HG03520 (cell line): ENCODE data around the gene VTI1A.

Source experiments
- ATAC-seq: cut with Tn5 transposase; IDR thresholded peaks from one replicate; pipeline ENCODE4 v1.9.1; 2021; ENCODE audit warnings: mild to moderate bottlenecking, moderate library complexity; ENCODE audit not compliant: unreplicated experiment

VTI1A gene

DNA sequence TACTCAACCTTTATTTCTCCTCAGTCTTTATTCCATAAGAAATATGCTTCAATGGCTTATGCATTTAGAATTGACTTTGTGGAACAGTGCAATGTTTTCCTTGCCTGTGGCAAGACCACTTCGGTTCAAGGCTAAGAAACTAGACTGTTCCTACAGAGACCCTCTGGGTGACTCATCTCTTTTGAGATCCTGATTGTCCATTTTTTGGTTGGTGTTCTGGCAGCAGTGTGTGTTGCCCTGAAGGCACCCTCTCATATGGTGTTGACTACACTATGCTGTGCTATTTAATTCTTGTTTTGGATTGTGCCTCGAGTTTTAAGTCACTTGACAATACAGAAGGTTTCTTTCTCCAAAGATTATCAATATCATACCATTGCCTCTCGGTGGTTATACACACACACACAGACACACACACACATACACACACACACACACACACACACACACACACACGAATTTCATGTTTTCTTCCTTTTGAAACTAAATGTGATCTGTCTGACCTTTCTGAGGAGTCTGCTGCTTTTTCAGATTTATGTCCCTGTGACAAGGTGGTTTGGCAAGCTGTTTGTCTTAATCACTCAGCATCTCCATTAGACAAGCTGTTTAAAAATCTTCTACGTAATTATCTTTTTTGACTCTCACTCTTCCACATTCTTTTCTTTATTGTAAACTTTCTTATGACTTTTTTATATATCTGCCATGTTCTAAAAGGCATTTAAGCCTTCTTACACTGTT lies 187.2 kb downstream of the VTI1A start:
- no peak for ATAC-seq

DNA sequence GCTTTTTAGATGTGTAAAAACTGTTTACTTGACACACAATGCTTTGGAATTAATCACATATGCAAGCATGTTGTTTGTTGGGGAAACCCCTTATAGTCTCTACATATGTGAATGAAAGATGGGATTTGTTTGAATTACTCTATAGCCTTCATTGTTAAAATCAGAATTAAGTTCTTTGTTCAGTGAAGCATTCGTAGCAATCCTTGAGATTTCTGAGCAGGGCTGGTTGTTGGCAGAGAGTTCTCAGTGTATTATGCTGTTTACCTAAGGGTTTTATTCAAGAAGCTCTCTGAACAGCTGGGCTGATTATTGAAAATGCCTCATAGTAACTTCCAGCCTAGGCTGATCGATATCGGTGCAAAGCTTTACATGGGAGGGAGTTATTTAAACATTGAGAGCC lies 190.9 kb downstream of the VTI1A start:
- no peak for ATAC-seq

DNA sequence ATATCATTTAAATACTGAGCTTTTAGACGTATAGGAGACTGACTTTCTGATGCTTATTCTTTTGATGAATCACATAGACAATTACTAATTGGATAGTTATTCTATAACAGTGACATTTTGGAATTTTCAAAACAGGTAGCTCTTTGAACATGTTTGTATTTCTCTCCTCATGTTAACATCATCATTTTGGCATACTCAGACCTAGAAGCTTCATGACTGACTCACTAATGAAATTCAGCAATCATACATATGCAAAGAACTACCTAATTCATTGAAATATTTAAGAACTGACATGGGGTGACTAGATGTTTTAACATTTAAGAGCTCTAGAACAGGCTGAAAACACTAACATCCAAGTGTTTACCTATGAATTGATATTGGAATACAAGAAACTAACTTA lies 192.3 kb downstream of the VTI1A start:
- ATAC-seq, result no peak

DNA sequence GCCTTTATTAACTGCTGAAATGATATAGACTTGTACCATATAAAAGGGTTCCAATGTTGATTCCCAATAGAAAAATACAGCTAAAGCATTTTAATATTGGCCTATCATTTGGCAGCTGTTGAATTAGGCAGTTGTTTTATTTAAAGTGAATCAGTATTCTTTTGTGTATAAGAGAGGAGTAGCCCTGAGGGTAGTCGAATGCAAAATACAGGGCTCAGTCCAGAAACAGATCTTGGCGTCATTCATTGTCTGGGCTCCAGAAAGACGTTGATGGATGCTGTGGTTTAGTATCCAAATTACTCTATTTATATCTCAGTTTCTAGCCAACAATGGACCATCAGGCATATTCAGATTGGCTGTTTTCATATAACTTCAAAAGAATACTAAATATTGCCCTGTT lies 193.6 kb downstream of the VTI1A start:
- no peak for ATAC-seq

DNA sequence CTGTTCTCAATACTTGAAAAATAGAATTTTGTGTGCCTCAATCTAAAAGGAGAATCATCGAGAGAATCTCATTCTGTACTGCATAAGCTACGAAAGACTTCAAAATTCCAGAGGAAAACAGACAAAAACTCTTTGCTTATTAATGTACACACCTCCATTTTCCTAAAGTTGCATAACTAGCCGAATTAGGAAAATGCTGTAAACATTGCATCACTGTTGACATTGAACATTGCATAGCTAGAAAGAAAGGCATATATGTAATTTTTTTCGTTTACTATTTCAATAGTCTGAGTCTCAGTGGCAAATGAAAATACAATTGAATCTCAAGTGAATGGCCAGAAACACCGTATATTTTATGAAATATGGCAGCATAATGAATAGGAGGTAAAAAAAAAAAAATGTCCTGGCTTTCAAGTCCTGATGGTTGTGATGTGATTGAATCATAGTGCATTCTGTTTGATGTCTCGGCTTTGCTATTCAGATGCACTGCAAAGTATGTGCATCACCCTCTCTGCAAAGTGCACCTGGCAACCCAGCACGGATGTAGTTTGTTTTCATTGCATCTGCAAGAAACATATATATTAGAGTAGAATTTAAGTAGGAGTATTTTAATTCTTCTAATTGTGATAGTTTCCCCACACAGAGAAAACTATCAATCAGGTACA lies 196.7 kb downstream of the VTI1A start:
- ATAC-seq, result no peak

DNA sequence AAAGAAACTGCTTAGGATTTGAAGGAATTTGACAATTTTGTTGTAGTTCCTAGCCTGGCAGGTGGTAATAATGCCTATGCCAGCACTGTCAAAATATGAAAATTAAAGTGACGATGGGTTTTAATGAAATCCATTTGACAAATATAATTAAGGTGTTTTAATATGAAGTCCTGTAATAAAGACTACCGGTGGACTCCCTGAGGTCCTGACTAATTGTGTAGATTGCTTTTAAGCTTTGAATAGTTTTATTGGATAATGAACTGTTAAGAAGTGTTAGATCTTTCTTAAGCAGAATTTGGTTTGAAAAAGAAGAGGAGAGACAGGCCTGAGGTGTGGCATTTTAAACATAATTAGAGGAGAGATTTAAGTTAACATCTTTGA lies 197.2 kb downstream of the VTI1A start:
- ATAC-seq, result no peak

DNA sequence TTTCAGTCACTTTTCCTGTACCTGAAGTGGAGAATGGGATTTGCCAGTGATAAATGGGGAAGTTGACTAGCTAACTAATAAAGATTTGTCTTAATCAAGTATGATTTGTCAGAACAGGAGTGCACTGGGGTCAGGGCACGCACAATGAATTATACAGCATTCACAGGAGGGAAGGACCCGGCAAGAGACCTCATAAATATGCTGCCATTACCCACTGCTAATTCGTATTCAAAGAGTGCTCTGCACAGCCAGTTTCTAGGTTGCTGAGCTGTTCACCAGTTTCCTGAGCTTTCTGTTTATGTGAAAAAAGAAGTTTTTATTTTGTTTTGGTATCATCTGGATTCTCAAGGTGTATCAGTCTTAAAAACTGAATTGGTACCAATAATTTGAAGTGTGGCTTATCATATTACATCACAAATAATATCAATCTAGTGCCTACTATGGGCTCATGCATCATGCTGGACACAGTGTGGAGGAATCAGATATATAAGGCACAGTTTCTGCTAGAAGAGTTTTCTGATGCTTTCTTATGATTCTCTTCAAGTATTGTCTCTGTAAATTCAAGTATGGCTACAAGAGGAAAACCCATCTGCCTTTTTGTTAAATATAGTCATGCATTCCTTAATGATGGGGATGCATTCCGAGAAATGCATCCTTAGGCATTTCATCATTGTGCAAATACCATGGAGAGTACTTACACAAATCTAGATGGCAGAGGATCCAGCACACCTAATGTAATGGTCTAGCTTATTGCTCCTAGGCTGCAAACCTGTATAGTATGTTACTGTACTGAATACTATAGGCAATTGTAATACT lies 202.2 kb downstream of the VTI1A start:
- no peak for ATAC-seq

DNA sequence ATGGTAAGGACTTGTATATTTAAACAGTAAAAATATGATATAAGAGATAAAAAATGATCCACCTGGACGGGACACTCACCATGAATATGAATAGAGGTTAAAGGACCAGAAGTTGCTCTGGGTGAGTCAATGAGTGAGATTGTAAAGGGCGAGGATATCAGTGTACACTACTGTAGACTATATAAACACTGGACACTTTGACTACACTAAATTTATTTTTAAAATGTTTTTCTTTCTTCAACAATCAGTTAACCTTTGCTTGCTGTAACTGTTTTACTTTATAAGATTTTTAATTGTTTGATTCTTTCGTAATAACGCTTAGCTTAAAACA lies 202.8 kb downstream of the VTI1A start:
- ATAC-seq, result no peak

DNA sequence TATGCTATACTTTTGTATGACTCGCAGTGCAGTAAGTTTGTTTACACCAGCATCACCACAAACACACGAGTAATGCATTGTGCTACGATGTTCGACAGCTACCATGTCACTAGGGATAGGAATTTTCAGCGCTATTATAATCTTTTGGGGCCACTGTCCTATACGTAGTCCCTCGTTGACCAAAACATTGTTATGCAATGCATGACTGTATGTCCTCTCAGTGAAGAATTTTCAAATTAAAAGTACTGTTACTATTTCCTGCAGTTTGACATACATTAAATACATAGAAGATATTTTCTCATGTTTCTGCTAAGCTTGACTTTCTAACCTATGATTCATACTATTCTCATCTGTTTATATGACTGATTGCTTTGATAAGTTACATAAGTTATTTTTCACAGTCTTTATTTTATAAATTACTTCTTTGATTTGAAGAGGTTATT lies 203.6 kb downstream of the VTI1A start:
- ATAC-seq, result no peak

DNA sequence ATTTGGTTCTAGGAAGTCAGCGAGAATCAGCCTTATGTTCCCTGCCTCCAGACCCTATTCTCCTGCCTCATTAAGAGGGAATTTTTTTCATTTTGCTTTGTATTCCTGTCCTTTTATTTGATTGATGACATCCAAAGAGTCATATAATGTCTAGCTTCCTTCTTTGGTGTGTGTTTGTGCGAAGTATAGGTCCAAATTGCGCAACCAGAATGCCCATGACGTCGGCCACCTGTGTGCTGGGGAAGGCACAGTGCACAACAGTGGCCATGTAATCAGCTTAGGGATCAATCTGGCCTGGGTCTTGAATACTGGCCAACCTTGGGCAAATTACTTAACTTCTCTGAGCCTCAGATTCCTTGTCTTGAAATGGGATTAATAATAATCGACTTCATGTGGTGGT lies 206.2 kb downstream of the VTI1A start:
- ATAC-seq, result no peak

DNA sequence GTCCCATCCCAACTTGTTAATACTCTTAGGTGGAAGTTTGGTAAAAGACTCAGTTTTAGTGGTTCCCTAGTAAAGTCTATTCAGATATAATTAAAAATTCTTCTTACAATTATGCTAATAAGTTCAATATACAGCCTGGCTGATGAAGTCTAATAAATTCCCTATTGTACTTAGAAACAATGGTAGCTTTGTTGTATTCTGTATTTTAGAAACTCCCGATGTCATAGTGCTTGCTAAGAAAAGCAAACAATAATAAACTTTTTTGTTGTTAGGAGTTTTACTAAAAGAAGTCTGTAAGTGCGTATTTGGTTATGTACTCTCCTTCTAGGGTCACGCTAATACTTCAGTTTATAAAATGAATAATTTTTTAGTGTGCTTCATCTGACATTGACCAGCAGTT lies 206.8 kb downstream of the VTI1A start:
- no peak for ATAC-seq

DNA sequence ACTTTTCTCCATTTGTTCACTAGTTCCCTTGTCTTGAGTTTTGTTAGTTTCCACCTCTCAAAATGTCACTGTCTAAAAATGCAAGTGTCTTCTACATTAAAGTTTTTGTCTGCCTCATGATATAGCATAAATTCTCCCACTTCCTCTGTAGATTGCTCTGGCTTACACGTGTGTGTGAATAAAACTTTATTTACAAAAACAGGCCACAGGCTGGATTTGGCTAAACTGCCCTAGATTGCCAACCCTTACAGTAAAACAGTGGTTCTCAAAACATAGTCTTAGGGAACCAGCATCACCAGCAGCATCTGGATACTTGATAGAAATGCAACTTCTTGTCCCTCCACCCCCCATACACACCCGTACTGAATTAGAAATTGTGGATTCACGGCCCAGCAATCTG lies 207.8 kb downstream of the VTI1A start:
- no peak for ATAC-seq

DNA sequence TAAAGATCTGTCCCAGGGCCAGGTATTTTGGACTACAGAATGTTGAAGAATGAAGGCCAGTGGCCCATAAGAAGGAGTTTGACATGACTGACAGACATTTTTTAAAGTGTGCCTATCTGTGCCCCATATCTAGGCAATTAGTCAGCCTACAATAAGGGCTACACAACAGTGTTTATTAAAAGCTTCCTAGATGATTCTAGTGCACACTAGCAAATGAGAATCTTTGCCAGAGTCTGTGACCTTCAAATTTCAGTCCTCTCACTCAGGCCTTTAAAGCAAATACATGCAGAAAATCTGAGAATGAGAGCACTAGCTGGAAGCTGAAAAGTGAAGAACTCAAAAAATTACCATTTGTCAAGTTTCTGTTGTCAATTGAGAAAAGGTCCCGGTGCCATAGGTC lies 208.7 kb downstream of the VTI1A start:
- no peak for ATAC-seq

DNA sequence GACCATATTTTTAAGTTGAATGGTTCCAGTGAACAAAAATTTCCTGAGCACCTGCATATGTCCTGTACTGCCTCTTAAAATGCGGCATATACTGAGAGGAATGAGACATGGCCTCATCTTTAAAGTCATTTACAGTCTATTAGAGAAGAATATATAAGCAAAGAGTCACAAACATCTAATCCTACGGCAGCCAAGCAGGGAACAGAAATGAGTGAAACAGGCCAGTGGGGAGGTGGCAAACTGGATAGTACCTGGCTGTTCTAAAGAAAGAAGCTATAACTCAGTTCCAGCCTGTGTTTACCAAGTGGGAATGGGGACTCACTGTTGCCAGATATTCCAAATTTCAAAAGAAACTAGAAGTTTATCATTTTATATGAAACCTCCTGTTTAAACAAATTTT lies 211.4 kb downstream of the VTI1A start:
- ATAC-seq, result no peak

DNA sequence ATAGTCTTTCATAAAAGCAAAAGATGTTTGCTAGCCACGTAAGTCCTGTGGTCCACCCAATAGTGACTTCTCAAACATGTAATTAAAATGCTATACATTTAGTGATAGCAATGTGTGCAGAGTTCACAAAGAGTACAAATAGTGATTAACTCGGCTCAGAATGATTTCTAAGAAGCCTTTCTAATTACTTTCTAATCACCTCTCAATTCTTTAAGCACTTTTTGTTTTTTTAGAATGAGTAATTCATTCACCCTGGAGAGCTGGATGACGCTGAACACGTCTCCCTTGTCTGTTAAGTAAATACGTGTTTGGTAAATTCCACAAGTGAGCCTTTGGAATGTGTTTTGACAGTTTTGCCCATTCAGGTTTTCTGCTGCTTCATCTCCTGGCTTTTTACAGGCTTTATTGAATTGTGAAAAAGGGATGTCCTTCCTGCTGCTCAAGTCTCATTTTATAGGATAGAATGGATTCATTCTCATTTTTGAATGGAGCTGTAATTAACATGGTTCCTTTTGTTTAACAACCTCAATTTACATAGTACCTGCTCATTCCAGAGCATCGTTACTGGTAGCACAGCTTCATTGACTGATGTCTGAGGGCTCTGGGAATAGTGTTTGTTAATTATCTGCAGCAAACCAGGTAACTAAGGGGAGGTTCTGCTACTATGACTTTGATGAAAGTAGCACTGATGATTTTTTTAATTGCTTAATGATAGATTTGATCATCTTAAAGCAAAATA lies 212.1 kb downstream of the VTI1A start:
- ATAC-seq, result no peak

DNA sequence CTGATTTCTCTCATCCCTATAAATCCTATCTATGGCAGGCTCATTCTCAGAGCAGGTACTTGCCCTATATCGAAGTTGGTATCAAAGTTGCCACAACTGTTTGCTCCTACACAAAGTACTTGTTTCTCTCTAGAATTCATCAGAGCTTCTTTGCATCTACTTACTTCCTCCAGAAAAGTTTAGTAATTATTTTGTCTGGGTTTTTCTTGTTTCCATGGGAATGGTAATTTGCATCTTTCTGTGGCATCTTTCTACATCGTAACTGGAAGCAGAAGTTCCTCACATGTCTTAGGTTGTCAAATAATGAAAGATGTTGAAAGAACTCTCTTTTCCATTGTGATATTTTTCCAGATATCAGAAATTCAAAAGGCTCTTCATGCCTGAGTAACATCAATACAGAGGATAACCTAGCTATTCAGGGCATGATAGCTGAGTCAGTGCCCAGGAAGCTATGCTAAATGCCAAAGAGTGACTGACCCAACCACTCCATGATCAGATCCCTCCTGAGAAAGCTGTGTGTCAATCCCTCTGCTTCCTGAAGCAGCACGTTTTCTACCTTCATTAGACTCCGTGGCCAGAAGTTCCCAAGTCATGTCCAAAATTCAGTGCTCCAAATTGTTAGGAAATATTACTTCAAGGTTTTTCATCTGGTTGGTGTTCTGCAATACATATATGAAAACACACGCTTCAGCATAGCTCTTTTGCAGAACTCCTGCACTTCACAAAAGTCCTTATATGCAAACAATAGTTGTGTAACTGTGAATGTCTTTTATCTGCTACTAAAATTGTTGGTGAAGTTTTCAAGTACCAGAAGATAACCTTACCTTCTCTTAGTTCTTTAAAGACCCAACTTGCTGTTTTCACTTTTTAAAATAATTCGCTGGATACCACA lies 216.5 kb downstream of the VTI1A start:
- ATAC-seq, result no peak

DNA sequence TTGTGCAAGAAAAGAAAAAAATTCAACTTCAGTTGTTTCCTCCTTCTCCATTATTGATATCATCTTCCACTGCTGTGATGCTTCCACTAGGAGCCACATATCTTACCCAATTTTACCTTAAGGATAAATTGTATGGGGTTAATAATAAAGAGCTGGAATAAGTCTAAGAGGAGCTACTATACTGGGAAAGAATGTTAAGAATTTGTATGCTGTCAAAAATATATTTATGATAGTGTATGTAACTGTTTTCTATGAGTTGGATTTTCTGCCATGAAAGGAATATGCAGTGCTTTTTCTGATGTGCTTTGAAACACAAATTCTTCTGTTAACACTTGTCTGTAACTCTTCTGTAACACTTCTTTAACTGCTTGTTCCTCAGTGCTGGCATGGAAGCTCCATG lies 219.1 kb downstream of the VTI1A start:
- ATAC-seq, result no peak

DNA sequence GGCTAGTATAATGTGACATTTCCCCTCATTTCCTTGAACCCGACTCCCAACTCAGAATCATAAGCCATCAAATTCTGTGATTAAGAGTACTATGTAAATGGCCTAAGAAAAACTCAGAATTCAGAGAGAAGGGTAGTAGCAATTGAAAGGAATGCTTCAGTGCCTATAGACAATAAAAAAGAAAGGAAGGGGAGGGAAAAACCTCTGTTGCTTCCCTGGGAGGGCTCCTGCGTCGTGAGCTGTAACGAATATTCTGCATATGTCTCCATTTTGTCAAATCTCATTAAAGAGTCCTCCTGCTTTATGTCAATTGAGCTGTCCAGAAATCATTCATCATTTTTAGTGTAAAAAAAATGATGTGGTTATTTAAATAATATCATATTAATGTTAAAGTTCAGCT lies 223.0 kb downstream of the VTI1A start:
- no peak for ATAC-seq

DNA sequence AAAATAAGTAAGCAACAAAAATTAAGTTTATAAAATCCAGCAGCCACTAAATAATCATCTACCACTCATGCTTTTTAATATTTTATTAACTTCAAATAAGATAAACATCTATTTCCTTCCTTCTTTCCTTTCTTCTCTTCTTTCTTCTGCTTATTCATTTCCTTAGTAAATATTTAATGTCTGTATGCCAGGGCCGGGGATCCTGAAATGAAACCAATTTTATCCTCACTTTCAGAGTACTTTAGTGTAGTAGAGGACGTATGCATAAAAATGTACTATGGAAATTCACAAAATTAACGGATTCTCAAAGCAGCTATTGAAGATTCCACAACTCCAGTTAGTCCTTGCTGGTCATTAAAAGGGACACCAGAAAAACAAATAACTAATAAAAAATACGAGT lies 224.7 kb downstream of the VTI1A start:
- no peak for ATAC-seq

DNA sequence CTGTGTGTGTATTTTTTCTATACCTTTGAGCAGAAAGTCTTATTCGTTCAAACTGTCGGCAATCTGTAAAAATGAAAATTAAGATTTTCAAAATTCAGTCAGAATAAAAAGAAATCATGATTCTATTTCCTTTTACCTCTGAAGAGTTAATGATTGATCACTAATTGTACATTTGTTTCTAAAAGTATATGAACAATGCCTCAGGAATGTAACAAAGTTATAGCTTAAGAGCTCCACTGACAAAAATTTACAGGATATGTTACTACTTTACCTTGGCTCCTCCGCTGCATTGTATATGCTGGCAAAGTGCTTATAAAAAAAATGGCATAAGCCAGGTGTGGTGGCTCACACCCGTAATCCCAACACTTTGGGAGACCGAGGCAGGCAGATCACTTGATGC lies 225.7 kb downstream of the VTI1A start:
- ATAC-seq, result no peak
